CD8-positive, alpha-beta memory T cell (primary cell): Measurements from ENCODE around the gene TRAPPC2. TPM values are rescaled to one million over a fixed set of nuclear protein-coding genes. Genes with fewer than 3 reads are reported as not detected.
"Not testable (repeated sequence)": the region's sequence is repeated elsewhere in the genome, so short reads cannot be mapped to it uniquely, and the experiment has no call there.

Source experiments
- CTCF ChIA-PET: fragments of 350-600 bp; sonication (Branson Sonifier 250); formaldehyde crosslinking; loops from one replicate; lab custom pipeline; 2021; ENCODE audit warnings: antibody characterized with exemption; lab: Charles Lee
- POLR2A ChIA-PET: fragments of 350-600 bp; sonication (Branson Sonifier 250); formaldehyde crosslinking; loops from one replicate; lab custom pipeline; 2021; ENCODE audit warnings: antibody characterized with exemption; lab: Charles Lee
- DNase-seq, 5 donors: peaks; one replicate each; pipeline versions ENCODE4 v3.0.0 to v3.0.0-alpha.2; 2020 to 2022; ENCODE audit warnings: mixed read lengths in 1 of 5
- H3K27ac ChIP-seq: one replicate; pipeline ENCODE4 v1.7.0; 2013; ENCODE audit warnings: low read depth, mild to moderate bottlenecking, low read length, moderate library complexity
- H3K27me3 ChIP-seq: 2 replicates; pipeline ENCODE4 v1.7.0; 2013; ENCODE audit warnings: low read length, mild to moderate bottlenecking; ENCODE audit not compliant: insufficient read depth, poor library complexity, severe bottlenecking
- H3K36me3 ChIP-seq: 2 replicates; pipeline ENCODE4 v1.7.0; 2013; ENCODE audit warnings: mild to moderate bottlenecking, low read length, moderate library complexity; ENCODE audit not compliant: insufficient read depth
- H3K4me1 ChIP-seq: 2 replicates; pipeline ENCODE4 v1.7.0; 2013; ENCODE audit warnings: mild to moderate bottlenecking, low read length, moderate library complexity; ENCODE audit not compliant: insufficient read depth
- H3K4me3 ChIP-seq: 2 replicates; pipeline ENCODE4 v1.7.0; 2013; ENCODE audit warnings: mild to moderate bottlenecking, low read length
- H3K9me3 ChIP-seq: 2 replicates; pipeline ENCODE4 v1.7.0; 2013; ENCODE audit warnings: mild to moderate bottlenecking, low read length
- H3K27ac Mint-ChIP-seq, 8 donors: one replicate each; pipeline ENCODE4 v1.8.0; 2020 to 2021; ENCODE audit warnings: mixed read lengths in 8 of 8, mild to moderate bottlenecking in 6 of 8, inconsistent platforms in 3 of 8, moderate library complexity in 3 of 8
- H3K27me3 Mint-ChIP-seq, 2 donors: one replicate each; pipeline ENCODE4 v1.8.0; 2020 to 2021; ENCODE audit warnings: mixed read lengths in 2 of 2, mild to moderate bottlenecking in 1 of 2, moderate library complexity in 1 of 2
- H3K36me3 Mint-ChIP-seq, 3 donors: one replicate each; pipeline ENCODE4 v1.8.0; 2020 to 2021; ENCODE audit warnings: mixed read lengths in 3 of 3, inconsistent platforms in 1 of 3, mild to moderate bottlenecking in 1 of 3
- H3K4me1 Mint-ChIP-seq, 3 donors: one replicate each; pipeline ENCODE4 v1.8.0; 2020 to 2021; ENCODE audit warnings: mixed read lengths in 3 of 3, inconsistent platforms in 1 of 3, mild to moderate bottlenecking in 1 of 3
- H3K4me3 Mint-ChIP-seq, 7 donors: one replicate each; pipeline ENCODE4 v1.8.0; 2020 to 2021; ENCODE audit warnings: mixed read lengths in 7 of 7, mild to moderate bottlenecking in 6 of 7, moderate library complexity in 4 of 7, inconsistent platforms in 2 of 7
- H3K9me3 Mint-ChIP-seq, 5 donors: one replicate each; pipeline ENCODE4 v1.8.0; 2020 to 2022; ENCODE audit warnings: mixed read lengths in 5 of 5, mild to moderate bottlenecking in 3 of 5, moderate library complexity in 2 of 5, inconsistent platforms in 1 of 5
- polyA plus RNA-seq: library from polyadenylated mRNA; unstranded; fragments of 300-500 nt; fragmentation: Illumina TruSeq; gene quantifications from one replicate; pipeline ENCODE4 v1.2.3, GENCODE V29; 2021
- total RNA-seq, 2 experiments: library from RNA; stranded (reverse); gene quantifications; one replicate each; pipeline ENCODE4 v1.2.3, GENCODE V29; 2021

TRAPPC2 gene
- total and polyA plus RNA-seq, 3 experiments from 2014 or later = 18.7 to 50.6 (median 19.0) TPM

- DNase-seq = no peak
- Mint-ChIP-seq H3K27ac (peak overlapping the region in 7 of 8 donors; percentile 23 to 80 (median 44)), H3K27me3 (peaks cover 0 to 7% of the 10 kb centered on the region in 2 donors), H3K9me3 (no peaks in the 10 kb centered on the region), H3K36me3 (peaks cover 0 to 10% (median 4%) of the 10 kb centered on the region in 3 donors), H3K4me3 (peak overlapping the region in 3 of 7 donors; percentile 1 to 5 (median 1)), H3K4me1 (peaks cover 29 to 48% (median 37%) of the 10 kb centered on the region in 3 donors)
- Histone ChIP-seq H3K4me3 (no peak overlapping the region), H3K27me3 (no peaks in the 10 kb centered on the region), H3K27ac (no peak overlapping the region), H3K4me1 (peaks cover 11% of the 10 kb centered on the region), H3K36me3 (no peaks in the 10 kb centered on the region), H3K9me3 (no peaks in the 10 kb centered on the region)
- CTCF ChIA-PET = interaction anchor here (1.1 kb wide), 1 partner anchor 26 kb away, joined by 3 read pairs; no protein-coding TSS in a partner anchor
- POLR2A ChIA-PET = no interaction called here
Measured at GRCh38 chrX:13685126-13685763, 49.2 kb downstream of the TRAPPC2 start.

- POLR2A ChIA-PET = no interaction called here
- peak overlapping the region in 1 of 8 donors; percentile 93 for H3K27ac Mint-ChIP-seq
Measured at GRCh38 chrX:13684361-13684760, 50.1 kb downstream of the TRAPPC2 start.

GRCh38 chrX:13681595-13681994, 52.8 kb downstream of the TRAPPC2 start:
- no peak overlapping the region for H3K4me3 ChIP-seq
- POLR2A ChIA-PET = no interaction called here
- Mint-ChIP-seq H3K36me3 (peaks cover 0 to 4% (median 4%) of the 10 kb centered on the region in 3 donors), H3K4me3 (no peak overlapping the region), H3K27me3 (peaks cover 0 to 5% of the 10 kb centered on the region in 2 donors), H3K9me3 (peaks cover 0 to 2% (median 0%) of the 10 kb centered on the region in 5 donors), H3K27ac (no peak overlapping the region), H3K4me1 (peaks cover 10 to 26% (median 11%) of the 10 kb centered on the region in 3 donors)
- no peaks in the 10 kb centered on the region for H3K9me3 ChIP-seq
- H3K27ac ChIP-seq = no peak overlapping the region
- H3K36me3 ChIP-seq = no peaks in the 10 kb centered on the region
- no peaks in the 10 kb centered on the region for H3K27me3 ChIP-seq
- CTCF ChIA-PET = interaction anchor here (1.9 kb wide), 1 partner anchor 69 kb away, joined by 5 read pairs; no protein-coding TSS in a partner anchor
- H3K4me1 ChIP-seq = no peaks in the 10 kb centered on the region
- no peak for DNase-seq

More at GRCh38 chrX:13684361-13684760, 50.1 kb downstream of the TRAPPC2 start:
- Histone ChIP-seq H3K9me3 (no peaks in the 10 kb centered on the region), H3K4me3 (no peak overlapping the region), H3K27ac (no peak overlapping the region), H3K36me3 (no peaks in the 10 kb centered on the region), H3K4me1 (peaks cover 9% of the 10 kb centered on the region), H3K27me3 (no peaks in the 10 kb centered on the region)
- H3K4me3 Mint-ChIP-seq = no peak overlapping the region
- peaks cover 24 to 46% (median 28%) of the 10 kb centered on the region in 3 donors for H3K4me1 Mint-ChIP-seq
- DNase-seq = no peak
- CTCF ChIA-PET = interaction anchor here (1.1 kb wide), 1 partner anchor 25 kb away, joined by 3 read pairs; no protein-coding TSS in a partner anchor
- H3K9me3 Mint-ChIP-seq = peaks cover 0 to 2% (median 0%) of the 10 kb centered on the region in 5 donors
- peaks cover 0 to 7% of the 10 kb centered on the region in 2 donors for H3K27me3 Mint-ChIP-seq
- peaks cover 0 to 4% (median 3%) of the 10 kb centered on the region in 3 donors for H3K36me3 Mint-ChIP-seq

- H3K4me3 Mint-ChIP-seq = peak overlapping the region in 1 of 7 donors; percentile 32
- H3K27me3 Mint-ChIP-seq = not testable (repeated sequence)
- CTCF ChIA-PET = interaction anchor here (1.9 kb wide), 1 partner anchor 71 kb away, joined by 5 read pairs; no protein-coding TSS in a partner anchor
Measured at GRCh38 chrX:13679700-13680099, 54.7 kb downstream of the TRAPPC2 start.

GRCh38 chrX:13676885-13677284, 57.5 kb downstream of the TRAPPC2 start:
- Histone ChIP-seq H3K36me3 (no peaks in the 10 kb centered on the region), H3K9me3 (no peaks in the 10 kb centered on the region), H3K27me3 (no peaks in the 10 kb centered on the region), H3K4me3 (no peak overlapping the region), H3K4me1 (no peaks in the 10 kb centered on the region), H3K27ac (no peak overlapping the region)
- Mint-ChIP-seq H3K9me3 (peaks cover 0 to 2% (median 0%) of the 10 kb centered on the region in 5 donors), H3K27me3 (peaks cover 0 to 11% of the 10 kb centered on the region in 2 donors), H3K27ac (no peak overlapping the region), H3K36me3 (peaks cover 3 to 12% (median 5%) of the 10 kb centered on the region in 3 donors), H3K4me3 (no peak overlapping the region), H3K4me1 (no peaks in the 10 kb centered on the region)
- CTCF ChIA-PET = no interaction called here
- DNase-seq = no peak
- POLR2A ChIA-PET = no interaction called here

More at GRCh38 chrX:13679700-13680099, 54.7 kb downstream of the TRAPPC2 start:
- H3K27ac ChIP-seq, H3K4me1 Mint-ChIP-seq, H3K36me3 ChIP-seq, H3K9me3 ChIP-seq, H3K4me1 ChIP-seq, H3K4me3 ChIP-seq, H3K36me3 Mint-ChIP-seq, POLR2A ChIA-PET, H3K27ac Mint-ChIP-seq, H3K27me3 ChIP-seq, H3K9me3 Mint-ChIP-seq, DNase-seq: not testable (repeated sequence)

GRCh38 chrX:13673016-13673415, 61.4 kb downstream of the TRAPPC2 start:
- H3K9me3 Mint-ChIP-seq = no peaks in the 10 kb centered on the region
- Histone ChIP-seq H3K9me3 (no peaks in the 10 kb centered on the region), H3K27ac (no peak overlapping the region), H3K27me3 (no peaks in the 10 kb centered on the region), H3K36me3 (no peaks in the 10 kb centered on the region), H3K4me3 (no peak overlapping the region), H3K4me1 (no peaks in the 10 kb centered on the region)
- ChIA-PET POLR2A (no interaction called here), CTCF (no interaction called here)
- peaks cover 7 to 25% (median 17%) of the 10 kb centered on the region in 3 donors for H3K4me1 Mint-ChIP-seq
- H3K27me3 Mint-ChIP-seq = peaks cover 0 to 12% of the 10 kb centered on the region in 2 donors
- peaks cover 0 to 32% (median 15%) of the 10 kb centered on the region in 3 donors for H3K36me3 Mint-ChIP-seq
- no peak overlapping the region for H3K4me3 Mint-ChIP-seq
- no peak overlapping the region for H3K27ac Mint-ChIP-seq
- DNase-seq = no peak

- H3K27me3 Mint-ChIP-seq = peaks cover 0 to 14% of the 10 kb centered on the region in 2 donors
- H3K27me3 ChIP-seq = no peaks in the 10 kb centered on the region
- ChIA-PET POLR2A (no interaction called here), CTCF (interaction anchor here (1.8 to 2.0 kb wide), 2 partner anchors 17 to 19 kb away, joined by 4 to 6 read pairs; partner anchors contain the start of gene RAB9A)
- no peaks in the 10 kb centered on the region for H3K9me3 Mint-ChIP-seq
- no peak overlapping the region for H3K4me3 ChIP-seq
- H3K4me1 Mint-ChIP-seq = peaks cover 7 to 25% (median 17%) of the 10 kb centered on the region in 3 donors
- no peaks in the 10 kb centered on the region for H3K4me1 ChIP-seq
- peak overlapping the region in 6 of 8 donors; percentile 49 to 93 (median 84) for H3K27ac Mint-ChIP-seq
- H3K36me3 Mint-ChIP-seq = peaks cover 4 to 26% (median 19%) of the 10 kb centered on the region in 3 donors
- no peak for DNase-seq
- no peaks in the 10 kb centered on the region for H3K9me3 ChIP-seq
- H3K4me3 Mint-ChIP-seq = peak overlapping the region in 2 of 7 donors; percentile 29 to 48
- no peak overlapping the region for H3K27ac ChIP-seq
- no peaks in the 10 kb centered on the region for H3K36me3 ChIP-seq
Measured at GRCh38 chrX:13670197-13670596, 64.2 kb downstream of the TRAPPC2 start.

- Mint-ChIP-seq H3K4me3 (peak overlapping the region in 6 of 7 donors; percentile 77 to 90 (median 82)), H3K27ac (peak overlapping the region; percentile 46 to 93 (median 90)), H3K36me3 (peaks cover 6 to 30% (median 23%) of the 10 kb centered on the region in 3 donors), H3K4me1 (peaks cover 7 to 25% (median 17%) of the 10 kb centered on the region in 3 donors), H3K27me3 (peaks cover 0 to 12% of the 10 kb centered on the region in 2 donors)
- H3K9me3 ChIP-seq, H3K4me1 ChIP-seq, H3K4me3 ChIP-seq, H3K9me3 Mint-ChIP-seq, H3K36me3 ChIP-seq, DNase-seq, POLR2A ChIA-PET, H3K27me3 ChIP-seq: not testable (repeated sequence)
- peak overlapping the region; percentile 56 for H3K27ac ChIP-seq
- CTCF ChIA-PET = interaction anchor here (1.8 to 2.0 kb wide), 2 partner anchors 17 to 19 kb away, joined by 4 to 6 read pairs; partner anchors contain the start of gene RAB9A
Measured at GRCh38 chrX:13669755-13670154, 64.7 kb downstream of the TRAPPC2 start.
